Neuronal stem cell (in vitro differentiated cells): ENCODE data around the gene NCS1.

Experiments
- DNase-seq: peaks from one replicate; pipeline ENCODE4 v3.0.0-alpha.2; 2013; ENCODE audit warnings: low spot score
- H2AFZ ChIP-seq: one replicate; pipeline ENCODE4 v1.6.1; 2013; ENCODE audit warnings: mild to moderate bottlenecking, low read length, inconsistent platforms
- H2AK5ac ChIP-seq: 2 replicates; pipeline ENCODE4 v1.6.1; 2013; ENCODE audit warnings: low read depth, mild to moderate bottlenecking, inconsistent platforms, low read length, moderate library complexity, mixed read lengths
- H2BK120ac ChIP-seq: 2 replicates; pipeline ENCODE4 v1.6.1; 2013; ENCODE audit warnings: low read depth, mild to moderate bottlenecking, inconsistent platforms, low read length, moderate library complexity, mixed read lengths
- H2BK12ac ChIP-seq: one replicate; pipeline ENCODE4 v1.6.1; 2013; ENCODE audit warnings: low read length, inconsistent platforms
- H2BK15ac ChIP-seq: 2 replicates; pipeline ENCODE4 v1.6.1; 2013; ENCODE audit warnings: mild to moderate bottlenecking, low read length, inconsistent platforms, mixed read lengths
- H2BK5ac ChIP-seq: one replicate; pipeline ENCODE4 v1.6.1; 2013; ENCODE audit warnings: inconsistent platforms, mild to moderate bottlenecking, low read length, moderate library complexity
- H3K14ac ChIP-seq: one replicate; pipeline ENCODE4 v1.6.1; 2013; ENCODE audit warnings: low read length, inconsistent platforms
- H3K18ac ChIP-seq: 2 replicates; pipeline ENCODE4 v1.6.1; 2013; ENCODE audit warnings: low read length, inconsistent platforms
- H3K23ac ChIP-seq: 2 replicates; pipeline ENCODE4 v1.6.1; 2013; ENCODE audit warnings: low read depth, mild to moderate bottlenecking, mixed read lengths, low read length, inconsistent platforms; ENCODE audit not compliant: poor library complexity
- H3K27ac ChIP-seq: replicated peaks from 3 replicates; pipeline ENCODE4 v1.5.1; 2013; ENCODE audit warnings: low read length, inconsistent platforms
- H3K27me3 ChIP-seq, 3 experiments: 2 replicates each; pipeline ENCODE4 v1.6.1; 2013; ENCODE audit warnings: low read length in 3 of 3, mild to moderate bottlenecking in 2 of 3, inconsistent platforms in 1 of 3, low read depth in 1 of 3, mixed read lengths in 1 of 3, moderate library complexity in 1 of 3; ENCODE audit not compliant: control insufficient read depth in 3 of 3, insufficient read depth in 3 of 3
- H3K36me3 ChIP-seq, 2 donors: replicated peaks in 1 of 2; 2 replicates each; pipeline ENCODE4 v1.6.1; 2013; ENCODE audit warnings: low read length in 2 of 2; ENCODE audit not compliant: control insufficient read depth in 2 of 2, insufficient read depth in 2 of 2
- H3K4ac ChIP-seq: 2 replicates; pipeline ENCODE4 v1.6.1; 2013; ENCODE audit warnings: inconsistent platforms, mild to moderate bottlenecking, low read length, moderate library complexity
- H3K4me1 ChIP-seq, 2 donors: 1 replicate in 1 of 2; 2 replicates in 1 of 2; pipeline ENCODE4 v1.6.1; 2013; ENCODE audit warnings: low read length in 2 of 2, low read depth in 1 of 2; ENCODE audit not compliant: control insufficient read depth in 2 of 2, insufficient read depth in 1 of 2
- H3K4me2 ChIP-seq: one replicate; pipeline ENCODE4 v1.6.1; 2013; ENCODE audit warnings: mild to moderate bottlenecking, low read length, inconsistent platforms; ENCODE audit not compliant: insufficient read depth, poor library complexity, severe bottlenecking
- H3K4me3 ChIP-seq, 2 donors: 2 replicates each; pipeline ENCODE4 v1.5.1; 2013; ENCODE audit warnings: low read length in 2 of 2, mild to moderate bottlenecking in 2 of 2, inconsistent platforms in 1 of 2, moderate library complexity in 1 of 2
- H3K79me1 ChIP-seq: one replicate; pipeline ENCODE4 v1.6.1; 2013; ENCODE audit warnings: low read depth, mild to moderate bottlenecking, inconsistent platforms, low read length, moderate library complexity
- H3K9ac ChIP-seq: one replicate; pipeline ENCODE4 v1.6.1; 2013; ENCODE audit warnings: mild to moderate bottlenecking, low read depth, low read length, inconsistent platforms; ENCODE audit not compliant: poor library complexity
- H3K9me3 ChIP-seq, 2 donors: replicated peaks in 1 of 2; 2 replicates each; pipeline versions ENCODE3 to v1.6.1; 2013; ENCODE audit warnings: low read length in 2 of 2, mild to moderate bottlenecking in 2 of 2, inconsistent platforms in 1 of 2, low read depth in 1 of 2, mixed read lengths in 1 of 2, moderate library complexity in 1 of 2; ENCODE audit not compliant: control insufficient read depth in 2 of 2, insufficient read depth in 1 of 2
- H4K8ac ChIP-seq: one replicate; pipeline ENCODE4 v1.6.1; 2013; ENCODE audit warnings: low read depth, mild to moderate bottlenecking, inconsistent platforms, low read length, moderate library complexity
- H4K91ac ChIP-seq: one replicate; pipeline ENCODE4 v1.6.1; 2013; ENCODE audit warnings: low read length, low read depth, mild to moderate bottlenecking, inconsistent platforms; ENCODE audit not compliant: poor library complexity
- WGBS, 2 donors: extraction: QIAGEN DNeasy Blood & Tissue Kit; methylation state at CpG; one replicate each; pipeline ENCODE4 v1.1.7; 2013; ENCODE audit warnings: missing lambda C conversion rate in 2 of 2, mixed read lengths in 1 of 2; ENCODE audit not compliant: insufficient read length in 2 of 2, insufficient replicate concordance in 1 of 2; ENCODE audit errors: extremely low coverage in 2 of 2; 5-methylcytosine and 5-hydroxymethylcytosine counted together

NCS1 gene

GRCh38 chr9:130244548-130245165 is 72.5 kb downstream of the NCS1 start:
- Histone ChIP-seq H3K79me1 (no peaks in the 10 kb centered on the region), H3K23ac (peak overlapping the region; percentile 43), H2BK12ac (no peak overlapping the region), H3K27ac (no peak overlapping the region), H4K91ac (no peak overlapping the region), H3K9me3 (no peaks in the 10 kb centered on the region), H3K4me1 (peaks cover 6 to 8% of the 10 kb centered on the region in 2 donors), H4K8ac (no peak overlapping the region), H3K27me3 (peaks cover 0 to 20% (median 0%) of the 10 kb centered on the region in 3 experiments), H3K4me3 (no peak overlapping the region), H3K4ac (no peak overlapping the region), H3K14ac (peak overlapping the region; percentile 38), H2BK120ac (no peak overlapping the region), H2AFZ (no peak overlapping the region), H3K36me3 (no peaks in the 10 kb centered on the region), H2BK5ac (no peak overlapping the region), H3K4me2 (no peak overlapping the region), H2AK5ac (no peak overlapping the region), H3K9ac (no peak overlapping the region), H2BK15ac (no peak overlapping the region), H3K18ac (peak overlapping the region; percentile 11)
- WGBS, 2 donors = no CpG with 5 or more reads among the region's 13 CpGs
- no peak for DNase-seq

- no peak overlapping the region for H3K4me3 ChIP-seq
- no peak overlapping the region for H4K8ac ChIP-seq
- H2BK12ac ChIP-seq = no peak overlapping the region
- H3K36me3 ChIP-seq = no peaks in the 10 kb centered on the region
- no peak overlapping the region for H3K18ac ChIP-seq
- no CpG with 5 or more reads among the region's 11 CpGs for WGBS, 2 donors
- peaks cover 0 to 20% (median 0%) of the 10 kb centered on the region in 3 experiments for H3K27me3 ChIP-seq
- H3K4ac ChIP-seq = no peak overlapping the region
- no peak overlapping the region for H3K9ac ChIP-seq
- no peak for DNase-seq
- H2BK120ac ChIP-seq = no peak overlapping the region
- no peak overlapping the region for H2AFZ ChIP-seq
- no peak overlapping the region for H3K4me2 ChIP-seq
- H3K79me1 ChIP-seq = no peaks in the 10 kb centered on the region
- no peak overlapping the region for H2BK5ac ChIP-seq
- H2AK5ac ChIP-seq = no peak overlapping the region
- no peak overlapping the region for H3K14ac ChIP-seq
- peaks cover 4 to 6% of the 10 kb centered on the region in 2 donors for H3K4me1 ChIP-seq
- H3K23ac ChIP-seq = no peak overlapping the region
- H4K91ac ChIP-seq = no peak overlapping the region
- H3K27ac ChIP-seq = no peak overlapping the region
- H3K9me3 ChIP-seq = no peaks in the 10 kb centered on the region
- H2BK15ac ChIP-seq = no peak overlapping the region
Measured at GRCh38 chr9:130245474-130245873, 73.3 kb downstream of the NCS1 start.

- Histone ChIP-seq H2BK5ac (no peak overlapping the region), H3K18ac (no peak overlapping the region), H2AFZ (no peak overlapping the region), H4K8ac (no peak overlapping the region), H3K27ac (no peak overlapping the region), H3K14ac (no peak overlapping the region), H3K36me3 (no peaks in the 10 kb centered on the region), H3K9me3 (no peaks in the 10 kb centered on the region), H3K27me3 (peaks cover 0 to 20% (median 0%) of the 10 kb centered on the region in 3 experiments), H2BK15ac (no peak overlapping the region), H3K79me1 (no peaks in the 10 kb centered on the region), H3K4ac (no peak overlapping the region), H3K4me1 (peaks cover 4 to 6% of the 10 kb centered on the region in 2 donors), H3K4me2 (no peak overlapping the region), H2BK12ac (no peak overlapping the region), H2BK120ac (no peak overlapping the region), H2AK5ac (no peak overlapping the region), H3K4me3 (no peak overlapping the region), H3K9ac (no peak overlapping the region), H4K91ac (no peak overlapping the region), H3K23ac (no peak overlapping the region)
- WGBS, 2 donors = no CpG with 5 or more reads among the region's 3 CpGs
- DNase-seq = no peak
Measured at GRCh38 chr9:130246126-130246525, 73.9 kb downstream of the NCS1 start.

- Histone ChIP-seq H2BK120ac (no peak overlapping the region), H2BK5ac (no peak overlapping the region), H3K27ac (no peak overlapping the region), H4K91ac (no peak overlapping the region), H2AFZ (peak overlapping the region; percentile 36), H3K18ac (no peak overlapping the region), H2BK15ac (no peak overlapping the region), H3K9ac (peak overlapping the region; percentile 38), H4K8ac (no peak overlapping the region), H2BK12ac (no peak overlapping the region), H3K23ac (no peak overlapping the region), H3K4ac (no peak overlapping the region), H3K36me3 (no peaks in the 10 kb centered on the region), H3K4me1 (no peaks in the 10 kb centered on the region), H3K4me2 (no peak overlapping the region), H3K4me3 (no peak overlapping the region), H3K27me3 (peaks cover 0 to 3% (median 0%) of the 10 kb centered on the region in 3 experiments), H3K14ac (no peak overlapping the region), H3K9me3 (peaks cover 0 to 2% of the 10 kb centered on the region in 2 donors), H2AK5ac (no peak overlapping the region), H3K79me1 (no peaks in the 10 kb centered on the region)
- DNase-seq = no peak
- WGBS, 2 donors = no CpG with 5 or more reads among the region's 23 CpGs
Measured at GRCh38 chr9:130254747-130255630, 82.8 kb downstream of the NCS1 start.
